HG03520 (cell line): Measurements from ENCODE around the gene GTF2IRD2.
"Not testable (repeated sequence)": the region's sequence is repeated elsewhere in the genome, so short reads cannot be mapped to it uniquely, and the experiment has no call there.

Source experiments
- ATAC-seq: cut with Tn5 transposase; IDR thresholded peaks from one replicate; pipeline ENCODE4 v1.9.1; 2021; ENCODE audit warnings: mild to moderate bottlenecking, moderate library complexity; ENCODE audit not compliant: unreplicated experiment

Gene GTF2IRD2

GRCh38 chr7:74788369-74789150, 62.8 kb downstream of the GTF2IRD2 start:
- ATAC-seq: peak; percentile 77

GRCh38 chr7:74783595-74783994, 67.8 kb downstream of the GTF2IRD2 start:
- not testable (repeated sequence) for ATAC-seq

- ATAC-seq: not testable (repeated sequence)
These were observed 69.7 kb downstream of the GTF2IRD2 start for GRCh38 chr7:74781746-74782145.

GRCh38 chr7:74779053-74779452, 72.4 kb downstream of the GTF2IRD2 start:
- not testable (repeated sequence) for ATAC-seq

GRCh38 chr7:74775111-74775510, 76.3 kb downstream of the GTF2IRD2 start:
- ATAC-seq: not testable (repeated sequence)

GRCh38 chr7:74773760-74774750, 77.3 kb downstream of the GTF2IRD2 start, which contains the start of gene NCF1:
Gene NCF1 (plus strand): TSS chr7:74774011. CDS start chr7:74774032, 21 bp downstream.
- peak; percentile 77 for ATAC-seq

GRCh38 chr7:74772093-74772492, 79.3 kb downstream of the GTF2IRD2 start:
- not testable (repeated sequence) for ATAC-seq

- ATAC-seq: not testable (repeated sequence)
These were observed 81.3 kb downstream of the GTF2IRD2 start for GRCh38 chr7:74770062-74770461.

- not testable (repeated sequence) for ATAC-seq
These were observed 84.4 kb downstream of the GTF2IRD2 start for GRCh38 chr7:74766991-74767390.

- ATAC-seq: not testable (repeated sequence)
These were observed 84.9 kb downstream of the GTF2IRD2 start for GRCh38 chr7:74766509-74766908.

- not testable (repeated sequence) for ATAC-seq
These were observed 86.0 kb downstream of the GTF2IRD2 start for GRCh38 chr7:74765205-74765918.

GRCh38 chr7:74758982-74759381, 92.4 kb downstream of the GTF2IRD2 start:
- not testable (repeated sequence) for ATAC-seq

- not testable (repeated sequence) for ATAC-seq
These were observed 93.1 kb downstream of the GTF2IRD2 start for GRCh38 chr7:74758268-74758667.

- ATAC-seq: not testable (repeated sequence)
These were observed 94.7 kb downstream of the GTF2IRD2 start for GRCh38 chr7:74756673-74757072.

GRCh38 chr7:74753921-74754482, 97.4 kb downstream of the GTF2IRD2 start:
- ATAC-seq: not testable (repeated sequence)
